Esophagus muscularis mucosa (tissue), 4 donors: ENCODE results near the gene CAMK1G.

ENCODE experiments used
- CTCF ChIP-seq, 3 experiments: fragments of 200-600 bp in 2 of 3; fragments of 450-650 bp in 1 of 3; sonication (generic) in 2 of 3; IDR thresholded peaks; one replicate each; pipeline ENCODE4 v1.5.1; 2017 to 2019; ENCODE audit warnings: antibody characterized with exemption in 3 of 3, mild to moderate bottlenecking in 2 of 3, moderate library complexity in 1 of 3
- EP300 ChIP-seq: sonication (generic); formaldehyde crosslinking; IDR thresholded peaks from one replicate; pipeline ENCODE4 v1.6.1; 2017; ENCODE audit warnings: antibody characterized with exemption
- POLR2A ChIP-seq: fragments of 450-650 bp; IDR thresholded peaks from one replicate; pipeline ENCODE4 v1.6.1; 2017; ENCODE audit warnings: antibody characterized with exemption, moderate library complexity, mild to moderate bottlenecking, low read depth
- POLR2AphosphoS5 ChIP-seq, 2 donors: sonication (generic); formaldehyde crosslinking; IDR thresholded peaks; one replicate each; pipeline ENCODE4 v1.6.1; 2017; ENCODE audit warnings: antibody characterized with exemption in 2 of 2

- no peak for TF ChIP-seq POLR2AphosphoS5 (IDR thresholded peaks at IDR 0.05)
- TF ChIP-seq CTCF (IDR thresholded peaks at IDR 0.05) = no peak
- TF ChIP-seq POLR2A = no peak
- no peak for TF ChIP-seq EP300
Measured at GRCh38 chr1:209587789-209588188, 4.3 kb downstream of the CAMK1G start.
